ENCODE results near the gene MCF2L2.
"Not testable (repeated sequence)": the region's sequence is repeated elsewhere in the genome, so short reads cannot be mapped to it uniquely, and the experiment has no call there.

Gene MCF2L2

DNA sequence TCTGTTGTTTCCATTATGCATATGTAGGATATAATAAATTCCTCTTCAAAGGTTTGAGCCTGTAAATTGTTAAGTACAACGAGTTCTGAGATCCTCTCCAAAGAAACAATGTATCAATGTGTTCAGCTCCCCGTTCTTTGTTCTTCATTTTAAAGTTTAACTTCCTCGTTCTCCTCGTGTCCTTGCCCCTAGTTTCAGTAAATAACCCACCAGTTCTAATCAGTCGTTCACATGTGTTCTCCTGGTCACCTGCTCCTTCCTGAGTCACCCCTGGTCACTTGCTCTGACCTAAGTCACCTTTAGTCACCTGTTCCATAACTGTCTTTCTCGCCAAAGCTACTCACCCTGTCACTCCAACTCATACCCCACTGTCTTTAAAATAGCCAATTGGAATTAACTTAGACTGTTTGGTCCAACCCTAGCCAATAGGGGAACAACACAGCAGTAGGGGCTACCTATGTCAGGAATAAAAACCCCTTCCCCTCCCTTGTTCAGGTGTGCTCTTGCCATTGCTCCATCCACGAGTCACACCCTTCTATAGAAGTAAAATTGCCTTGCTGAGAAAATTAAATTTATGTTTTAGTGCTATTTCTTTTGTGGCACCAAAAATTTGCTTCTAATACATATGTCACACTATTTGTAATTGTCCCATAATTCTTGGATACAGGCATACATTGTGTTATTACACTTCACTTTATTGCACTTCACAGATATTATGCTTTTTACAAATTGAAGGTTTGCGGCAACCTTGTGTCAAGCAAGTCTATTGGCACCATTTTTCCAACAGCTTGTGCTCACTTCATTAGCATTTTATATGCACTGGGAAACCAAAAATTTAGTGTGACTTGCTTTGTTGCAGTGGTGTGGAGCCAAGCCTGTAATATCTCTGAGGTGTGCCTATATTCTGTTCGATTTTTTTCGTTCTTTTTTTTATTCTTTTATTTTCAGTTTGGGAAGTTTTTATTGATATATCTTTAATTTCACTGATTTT, 15.3 kb upstream of the MCF2L2 start:
- no peak for DNase-seq

DNA sequence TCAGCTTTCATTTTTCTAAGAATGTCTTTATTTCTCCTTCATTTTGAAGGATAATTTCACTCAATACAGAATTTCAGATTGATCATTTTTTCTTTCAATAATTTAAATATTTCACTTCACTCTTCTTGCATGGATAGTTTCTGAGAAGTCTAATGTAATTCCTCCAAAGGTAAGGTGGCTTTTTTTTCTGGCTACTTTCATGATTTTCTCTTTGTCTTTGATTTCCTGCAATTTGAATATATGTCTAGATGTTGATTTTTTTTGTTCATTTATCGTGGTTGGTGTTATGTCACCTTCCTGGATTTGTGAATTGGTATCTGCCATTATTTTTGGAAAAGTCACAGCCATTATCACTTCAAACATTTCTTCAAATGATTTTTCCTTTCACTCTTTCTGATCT, 14.6 kb upstream of the MCF2L2 start:
- no peak for DNase-seq

DNA sequence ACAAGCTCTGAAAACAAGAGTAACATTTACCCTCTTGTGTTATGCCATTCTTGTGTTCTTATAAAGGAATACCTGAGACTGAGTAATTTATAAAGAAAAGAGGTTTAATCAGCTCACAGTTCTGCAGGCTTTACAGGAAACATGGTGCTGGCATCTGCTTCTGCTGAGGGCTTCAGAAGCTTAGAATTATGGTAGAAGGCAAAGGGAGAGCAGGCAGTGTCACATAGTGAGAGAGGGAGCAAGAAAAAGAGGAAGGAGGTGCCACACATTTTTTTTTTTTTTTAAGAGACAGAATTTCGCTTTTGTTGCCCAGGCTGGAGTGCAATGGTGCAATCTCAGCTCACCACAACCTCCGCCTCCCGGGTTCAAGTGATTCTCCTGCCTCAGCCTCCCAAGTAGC, 12.1 kb upstream of the MCF2L2 start:
- not testable (repeated sequence) for DNase-seq

DNA sequence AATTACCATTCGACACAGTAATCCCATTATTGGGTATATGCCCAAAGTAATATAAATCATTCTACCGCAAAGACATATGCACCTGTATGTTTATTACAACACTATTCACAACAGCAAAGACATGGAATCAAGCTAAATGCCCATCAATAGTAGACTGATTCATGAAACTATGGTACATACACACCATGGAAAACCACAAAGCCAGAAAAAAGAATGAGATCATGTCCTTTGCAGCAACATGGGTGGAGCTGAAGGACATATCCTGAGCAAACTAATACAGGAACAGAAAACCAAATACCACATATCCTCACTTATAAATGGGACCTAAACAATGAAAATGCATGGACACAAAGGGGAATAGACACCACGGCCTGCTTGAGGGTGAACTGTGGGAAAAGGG, 11.1 kb upstream of the MCF2L2 start:
- no peak for DNase-seq

DNA sequence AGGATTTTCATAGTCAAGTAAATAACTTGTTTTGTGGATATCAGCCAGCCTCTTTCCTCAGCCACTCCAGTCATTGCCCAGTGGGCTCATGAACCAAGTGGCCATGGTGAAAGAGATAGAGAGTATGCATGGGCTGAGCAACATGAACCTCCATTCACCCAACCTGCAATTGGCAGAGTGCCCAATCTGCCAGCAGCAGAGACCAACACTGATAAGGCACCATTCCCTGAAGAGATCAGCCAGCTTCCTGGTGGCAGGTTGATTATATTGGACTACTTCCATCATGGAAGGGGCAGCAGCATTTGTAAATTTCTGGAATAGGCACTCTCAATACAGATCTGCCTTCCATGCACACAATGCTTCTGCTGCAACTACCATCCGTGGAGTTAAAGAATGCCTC, 10.3 kb upstream of the MCF2L2 start:
- DNase-seq: peak; percentile 17

DNA sequence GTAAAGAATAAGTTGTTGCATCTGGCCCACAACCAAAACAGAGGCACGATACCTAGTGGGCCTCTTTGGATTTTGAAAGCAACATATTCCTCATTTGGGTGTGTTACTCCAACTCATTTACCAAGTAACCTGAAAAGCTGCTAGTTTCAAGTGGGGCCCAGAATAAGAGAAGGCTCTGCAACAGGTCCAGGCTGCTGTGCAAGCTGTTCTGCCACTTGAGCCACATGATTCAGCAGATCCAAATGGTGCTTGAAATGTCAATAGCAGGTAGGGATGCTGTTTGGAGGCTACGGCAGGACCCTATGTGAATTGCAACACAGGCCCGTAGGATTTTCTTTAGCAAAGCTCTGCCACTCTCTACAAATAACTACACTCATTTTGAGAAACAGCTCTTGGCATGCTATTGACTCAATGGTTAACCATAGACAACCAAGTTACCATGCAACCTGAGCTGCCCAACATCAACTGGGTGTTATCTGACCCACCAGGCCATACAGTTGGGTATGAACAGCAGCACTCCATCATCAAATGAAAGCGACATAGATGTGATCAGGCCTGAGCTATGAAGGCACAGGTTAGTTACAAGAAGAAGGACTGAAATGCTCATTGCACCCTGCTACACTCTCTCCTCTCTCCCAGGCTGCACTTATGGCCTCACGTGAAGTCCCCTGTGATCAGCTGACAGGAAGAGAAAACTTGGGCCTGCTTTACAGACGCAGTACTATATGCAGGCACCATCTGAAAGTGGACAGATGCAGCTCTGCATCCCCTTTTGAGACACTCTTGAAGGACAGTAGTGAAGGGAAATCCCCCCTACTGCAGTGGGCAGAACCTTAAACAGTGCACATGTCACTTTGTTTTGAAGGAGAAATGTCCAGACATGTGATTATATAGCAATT, 9.5 kb upstream of the MCF2L2 start:
- DNase-seq: peak; percentile 86

DNA sequence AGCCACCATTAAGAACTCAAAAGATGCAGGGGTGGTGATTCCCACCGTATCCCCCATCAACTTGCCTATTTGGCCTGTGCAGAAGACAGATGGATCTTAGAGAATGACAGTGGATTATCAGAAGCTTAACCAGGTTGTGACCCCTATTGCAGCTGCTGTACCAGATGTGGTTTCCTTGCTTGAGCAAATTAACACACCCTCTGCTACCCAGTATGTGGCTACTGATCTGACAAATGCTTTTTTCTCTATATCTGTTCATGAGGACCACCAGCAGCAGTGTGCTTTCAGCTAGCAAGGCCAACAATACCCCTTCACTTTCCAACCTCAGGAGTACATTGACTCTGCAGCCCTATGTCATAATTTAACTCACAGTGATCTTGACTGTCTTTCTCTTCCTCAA, 8.6 kb upstream of the MCF2L2 start:
- DNase-seq: no peak

DNA sequence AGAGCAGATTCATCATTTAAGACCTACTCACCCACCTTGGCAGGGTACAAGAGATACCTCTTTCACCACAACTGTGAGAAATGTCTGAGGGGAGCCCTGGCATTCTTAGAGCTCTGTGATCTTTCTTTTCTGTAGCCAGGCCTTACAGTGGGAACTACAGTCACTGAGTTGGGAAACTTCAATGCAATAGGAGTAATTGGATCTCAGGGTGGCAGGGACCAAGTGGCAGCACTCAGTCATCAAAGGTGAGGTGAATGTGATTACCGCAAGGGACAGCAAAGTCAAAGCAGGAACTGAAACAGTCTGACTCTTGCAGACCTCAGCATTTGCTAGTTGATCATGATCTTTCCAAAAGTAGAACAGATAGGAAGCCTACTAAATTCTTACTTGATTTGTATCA, 7.2 kb upstream of the MCF2L2 start:
- no peak for DNase-seq

DNA sequence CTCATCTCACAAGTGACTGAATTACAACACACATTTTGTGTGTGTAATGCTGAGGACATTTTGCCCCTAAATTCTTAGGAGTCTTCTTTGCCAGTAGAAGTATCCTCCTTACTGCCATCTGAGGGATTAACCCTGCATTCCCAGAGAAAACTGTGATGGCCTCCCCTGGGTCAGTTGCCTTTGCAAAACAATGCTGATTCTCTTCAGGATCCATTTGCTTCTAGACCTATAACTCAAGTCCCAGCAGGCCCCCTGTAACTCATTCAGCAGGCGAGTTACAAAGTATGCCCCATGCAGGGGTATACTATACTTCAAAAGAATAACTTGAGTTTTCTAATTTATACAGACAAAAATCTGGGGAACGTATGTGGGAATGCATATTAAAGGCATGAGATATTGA, 6.6 kb upstream of the MCF2L2 start:
- no peak for DNase-seq

DNA sequence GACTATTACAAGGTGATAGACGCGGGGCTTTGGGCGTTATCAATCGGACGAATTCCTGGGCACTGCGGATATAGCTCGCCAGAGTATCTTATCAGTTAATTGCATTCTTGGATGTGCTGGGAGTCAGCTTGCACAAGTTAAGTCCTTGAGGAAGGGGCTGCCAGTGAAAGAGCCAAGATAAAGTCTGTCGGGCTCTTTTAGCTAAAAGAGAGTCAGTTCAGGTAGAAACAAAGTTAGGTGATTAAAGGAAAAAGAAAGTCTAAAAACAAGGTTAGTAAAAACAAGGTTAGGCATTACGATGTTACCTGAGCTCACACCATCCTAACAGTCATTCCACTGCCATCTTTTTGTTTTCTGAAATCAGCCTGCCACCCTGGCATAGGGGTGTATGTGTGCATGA, 6.1 kb upstream of the MCF2L2 start:
- DNase-seq: no peak

DNA sequence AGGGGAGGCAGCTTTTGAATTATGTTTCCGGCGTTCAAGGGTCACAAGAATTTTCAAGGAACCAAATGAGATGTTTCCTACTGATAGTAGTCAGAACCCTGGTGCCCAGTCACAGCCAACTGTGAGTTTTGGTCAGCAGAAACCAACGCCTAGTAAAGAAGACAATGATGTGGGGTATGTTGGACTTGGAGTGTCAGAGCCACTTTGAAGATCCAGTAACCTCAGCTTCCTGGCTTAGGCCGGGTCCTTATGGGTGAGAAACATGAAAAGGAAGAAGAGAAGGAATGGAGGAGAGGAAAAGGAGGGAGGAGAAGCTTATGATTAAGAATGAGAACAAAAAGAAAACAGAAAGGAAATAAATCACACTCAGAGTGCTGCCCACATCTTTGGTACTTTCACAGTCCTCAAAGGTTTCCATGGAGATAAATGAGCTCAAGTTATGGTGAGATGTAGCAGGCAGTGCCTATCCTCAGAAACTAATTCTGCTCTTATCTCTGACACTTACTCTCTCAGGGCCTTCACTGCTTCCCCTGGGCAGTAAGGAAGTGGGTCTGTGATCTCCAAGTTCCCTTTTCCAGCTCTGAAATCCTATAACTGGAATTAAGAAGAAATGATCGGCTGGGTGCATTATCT, 2.0 kb upstream of the MCF2L2 start:
- peak; percentile 22 for DNase-seq

DNA sequence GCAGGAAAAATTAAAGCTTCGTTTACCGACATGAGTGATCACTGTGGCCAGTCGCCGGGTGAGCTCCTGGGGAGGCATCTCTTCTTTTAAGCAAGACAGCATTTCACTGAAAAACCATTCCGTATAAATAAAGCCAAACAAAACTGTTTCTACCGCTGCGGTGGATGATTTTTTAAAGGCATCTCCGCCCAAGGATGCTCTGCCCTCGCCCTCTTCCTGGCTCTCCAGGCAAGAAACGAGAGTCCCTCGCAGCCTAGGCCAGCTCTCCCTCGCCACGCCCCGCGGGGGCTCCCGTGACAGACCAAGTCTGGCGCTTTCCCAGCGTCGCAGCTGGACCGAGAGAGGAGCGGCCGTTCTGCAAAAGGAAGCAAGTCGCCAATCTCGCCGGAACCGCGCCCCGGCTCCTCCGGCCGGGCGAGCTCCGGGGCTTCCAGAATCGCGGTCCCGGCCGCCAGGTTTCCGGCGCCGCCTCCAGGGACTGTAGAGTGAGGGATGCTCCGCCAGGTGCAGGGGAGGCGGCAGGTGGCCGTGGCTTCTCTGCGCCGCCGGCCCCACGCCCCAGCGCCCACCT, 458 bp downstream of the MCF2L2 start:
- peak; percentile 54 for DNase-seq

DNA sequence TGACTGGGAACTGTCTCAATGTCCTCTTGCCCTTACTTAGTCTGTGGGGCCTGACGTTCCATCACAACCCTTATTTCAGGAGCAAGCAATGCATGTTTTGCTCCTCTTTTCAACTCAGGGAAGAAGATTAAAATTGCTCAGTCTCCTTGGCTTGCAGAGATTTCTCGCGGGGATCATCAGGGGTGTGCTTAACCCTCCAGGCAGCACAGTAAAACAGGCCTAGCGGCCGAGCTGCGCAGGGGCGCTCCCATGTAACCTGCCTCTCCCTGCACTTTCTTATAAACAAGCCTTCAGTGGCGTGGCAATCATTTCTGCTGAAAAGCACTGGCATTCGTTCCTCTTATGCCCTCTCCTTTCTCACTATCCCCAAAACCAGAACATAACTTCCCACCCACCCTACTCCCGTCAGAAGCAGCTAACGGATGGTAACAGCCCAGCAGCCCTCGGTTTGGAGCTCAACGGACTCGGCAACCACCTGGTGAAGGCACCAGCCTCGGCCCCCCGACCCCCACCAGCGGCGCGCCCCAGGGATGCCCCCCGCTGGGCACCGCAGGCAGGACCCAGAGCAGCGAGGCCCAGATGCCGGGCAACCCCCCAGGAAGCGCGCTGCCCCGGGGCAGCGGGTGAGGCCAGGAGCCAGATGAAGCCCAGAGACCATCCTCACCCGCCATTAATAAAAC, 1.1 kb downstream of the MCF2L2 start:
- peak; percentile 31 for DNase-seq

DNA sequence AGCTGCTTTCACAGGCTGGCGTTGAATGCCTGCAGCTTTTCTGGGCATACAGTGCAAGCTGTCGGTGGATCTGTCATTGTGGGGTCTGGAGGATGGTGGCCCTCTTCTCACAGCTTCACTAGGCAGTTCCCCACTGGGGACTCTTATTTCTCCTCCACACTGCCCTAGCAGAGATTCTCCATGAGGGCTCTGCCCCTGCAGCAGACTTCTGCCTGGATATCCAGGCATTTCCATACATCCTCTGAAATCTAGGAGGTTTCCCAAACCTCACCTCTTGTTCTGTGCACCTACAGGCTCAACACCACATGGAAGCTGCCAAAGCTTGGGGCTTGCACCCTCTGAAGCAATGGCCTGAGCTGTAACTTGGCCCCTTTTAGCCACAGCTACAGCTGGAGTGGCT, 9.6 kb downstream of the MCF2L2 start:
- not testable (repeated sequence) for DNase-seq

DNA sequence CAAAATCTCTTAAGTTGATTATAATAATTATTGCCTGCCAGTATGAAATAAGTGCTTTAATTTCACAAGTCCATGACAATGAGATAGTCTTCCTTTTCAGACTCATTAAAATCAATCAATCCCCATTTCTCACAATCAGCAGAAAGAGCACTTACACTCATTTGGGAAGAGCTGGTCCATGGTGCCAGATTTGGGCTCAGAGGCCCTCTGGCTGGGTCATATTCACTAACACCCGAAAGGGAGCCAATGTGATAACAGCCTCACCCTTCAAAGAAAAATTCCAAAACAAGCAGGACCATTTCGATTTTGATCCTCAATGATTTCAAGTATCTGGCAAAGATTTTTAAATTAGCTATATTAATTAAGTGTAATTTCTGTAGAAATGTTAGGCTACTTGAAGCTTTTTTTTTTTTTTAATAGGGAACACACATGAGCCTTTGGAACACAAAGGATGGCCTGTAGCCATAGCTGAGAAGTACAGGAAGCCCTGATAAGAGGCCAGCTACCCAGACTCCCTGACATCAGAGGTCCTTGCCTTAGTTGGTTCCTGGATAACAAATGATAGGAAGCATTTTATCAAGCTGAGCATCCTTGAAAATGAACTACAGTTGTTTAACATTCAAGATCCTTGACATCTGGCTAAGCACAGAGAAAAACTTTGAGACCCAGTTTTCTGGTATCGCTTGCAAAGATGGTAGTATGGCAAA, 17.1 kb downstream of the MCF2L2 start:
- no peak for DNase-seq

DNA sequence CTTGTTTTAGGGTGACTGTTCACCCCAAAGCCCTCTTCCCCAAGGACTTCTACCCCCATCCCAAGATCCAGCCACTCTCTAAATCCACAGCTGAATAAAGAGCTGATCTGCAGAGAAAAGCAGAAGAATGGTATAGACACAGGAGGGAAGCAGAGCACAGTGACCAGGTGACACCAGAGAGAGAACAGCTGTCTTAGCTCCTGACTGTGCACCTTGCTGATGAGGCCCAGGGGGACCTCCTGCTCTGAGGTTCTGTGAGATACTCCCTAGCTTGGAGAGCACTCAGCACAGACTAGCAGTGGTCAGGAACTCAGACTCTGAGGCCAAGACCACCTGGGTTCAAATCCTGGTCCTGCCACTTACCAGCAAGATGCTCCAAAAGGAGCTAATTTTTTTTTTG, 17.7 kb downstream of the MCF2L2 start:
- DNase-seq: no peak

DNA sequence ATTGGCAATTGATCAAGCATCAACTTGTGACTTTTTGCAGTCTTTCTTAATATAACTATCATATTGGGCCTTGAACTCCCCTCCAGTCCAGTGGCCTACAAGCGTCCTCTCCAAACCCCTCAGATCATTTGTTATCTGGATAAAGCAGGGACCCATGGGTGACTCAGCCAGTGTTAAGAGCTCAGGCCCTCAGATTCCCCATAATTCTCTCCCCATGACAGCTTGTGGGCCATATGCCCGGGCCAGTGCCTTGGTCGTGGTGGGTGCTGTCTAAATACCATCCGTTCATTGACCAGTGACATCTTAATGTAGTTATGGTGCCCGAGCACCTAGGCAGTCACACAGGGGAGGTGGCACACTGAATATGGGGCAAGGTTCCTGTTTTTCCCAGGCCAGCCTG, 18.1 kb downstream of the MCF2L2 start:
- DNase-seq: no peak

DNA sequence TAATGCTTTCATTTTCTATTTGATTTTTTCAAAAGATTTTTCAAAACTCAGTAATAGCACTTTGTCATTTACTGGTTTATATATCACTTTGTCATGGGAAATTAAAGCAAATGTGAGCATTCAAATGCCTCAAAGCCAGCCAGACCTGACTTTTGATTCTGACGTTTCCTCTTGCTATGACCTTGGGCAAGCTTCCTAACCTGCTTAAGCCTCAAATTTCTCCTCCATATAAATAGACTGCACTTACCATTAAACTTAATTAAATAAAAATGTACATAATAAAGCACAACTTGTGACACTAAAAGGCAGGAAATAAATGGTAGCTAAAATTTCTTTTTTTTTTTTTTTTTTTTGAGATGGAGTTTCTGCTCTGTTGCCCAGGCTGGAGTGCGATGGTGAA, 19.2 kb downstream of the MCF2L2 start:
- peak; percentile 9 for DNase-seq

DNA sequence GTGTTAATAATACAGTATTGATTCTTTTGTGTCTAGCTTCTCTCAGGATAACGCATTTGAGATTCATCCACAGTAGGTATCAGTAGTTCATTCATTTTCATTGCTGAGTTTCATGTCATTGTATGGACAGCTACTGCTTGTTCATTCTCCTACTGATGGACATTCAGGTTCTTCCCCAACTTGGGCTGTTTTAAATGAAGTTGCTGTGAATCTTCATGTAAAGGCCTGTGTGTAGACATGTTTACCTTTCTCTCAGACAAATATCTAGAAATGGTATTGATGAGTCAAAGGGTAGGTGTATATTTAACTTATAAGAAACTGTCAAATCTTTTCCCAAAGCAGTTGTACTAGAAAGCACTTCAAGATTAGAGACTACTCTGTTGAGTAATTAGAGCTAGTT, 26.7 kb downstream of the MCF2L2 start:
- no peak for DNase-seq

DNA sequence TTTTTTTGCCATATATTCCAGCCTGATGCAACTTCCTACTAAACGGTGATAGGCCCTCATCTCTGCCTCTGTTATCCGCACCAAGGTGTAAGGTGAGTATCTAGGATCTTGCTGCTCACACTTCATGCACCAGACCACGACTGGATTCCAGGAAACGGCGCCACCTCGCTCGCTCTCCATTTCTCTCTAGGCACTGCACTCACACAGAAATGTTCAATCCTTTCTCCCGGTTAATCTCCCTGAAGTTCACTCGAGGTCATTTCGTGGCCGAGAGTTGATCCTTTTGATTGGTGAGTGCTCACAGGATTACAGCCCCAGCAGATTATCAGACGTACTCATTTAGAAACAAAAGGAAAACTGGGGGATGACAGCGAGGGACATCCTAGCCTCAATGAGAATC, 28.1 kb downstream of the MCF2L2 start:
- peak; percentile 22 for DNase-seq

DNA sequence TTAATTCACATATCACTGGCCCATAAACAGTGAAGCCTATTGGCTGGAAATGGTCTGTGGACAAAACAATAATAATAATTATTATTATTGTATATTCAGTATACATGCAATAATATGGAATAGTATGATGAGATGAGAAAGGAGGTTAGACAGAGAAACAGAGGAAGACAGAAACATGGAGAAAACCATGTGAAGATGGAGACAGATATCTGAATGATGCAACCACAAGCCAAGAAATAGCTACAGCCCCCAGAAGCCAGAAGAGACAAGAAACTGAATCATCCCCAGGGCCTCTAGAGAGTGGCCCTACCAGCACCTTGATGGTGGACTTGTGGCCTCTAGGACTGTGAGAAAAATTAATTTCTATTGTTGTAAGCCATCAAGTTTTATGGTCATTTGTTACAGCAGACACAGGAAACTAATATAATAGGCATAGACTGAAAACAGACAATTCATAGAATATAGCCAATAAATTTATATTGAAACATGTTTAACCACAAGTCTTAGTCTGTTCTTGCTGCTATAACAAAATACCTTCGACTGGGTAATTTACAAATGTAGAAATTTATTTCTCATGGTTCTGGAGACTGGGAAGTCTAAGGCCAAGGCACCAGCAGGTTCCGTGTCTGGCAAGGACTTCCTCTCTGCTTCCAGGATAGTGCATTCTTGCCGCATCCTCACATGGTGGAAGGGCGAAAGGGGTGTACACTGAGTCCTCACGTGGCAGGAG, 31.6 kb downstream of the MCF2L2 start:
- DNase-seq: no peak
